HEK293T (cell line): ENCODE measurements around the gene TNPO3.

Source experiments
- ARNT ChIP-seq: fragments of 450-650 bp; IDR thresholded peaks from 2 replicates; pipeline ENCODE4 v1.6.1; 2017; ENCODE audit warnings: mild to moderate bottlenecking
- BHLHE40 ChIP-seq: fragments of 450-650 bp; IDR thresholded peaks from 2 replicates; pipeline ENCODE4 v1.6.1; 2016; ENCODE audit warnings: mild to moderate bottlenecking, moderate library complexity, borderline replicate concordance
- CTBP1 ChIP-seq: fragments of 450-650 bp; IDR thresholded peaks from 2 replicates; pipeline ENCODE4 v1.6.1; 2016; ENCODE audit warnings: borderline replicate concordance
- ELF4 ChIP-seq: fragments of 450-650 bp; IDR thresholded peaks from 2 replicates; pipeline ENCODE4 v1.6.1; 2017; ENCODE audit warnings: antibody characterized with exemption
- FOXA1 ChIP-seq: fragments of 450-650 bp; IDR thresholded peaks from 2 replicates; pipeline ENCODE4 v1.6.1; 2016; ENCODE audit warnings: mild to moderate bottlenecking
- FOXK2 ChIP-seq: fragments of 450-650 bp; IDR thresholded peaks from 2 replicates; pipeline ENCODE4 v1.6.1; 2016; ENCODE audit warnings: mild to moderate bottlenecking
- FOXM1 ChIP-seq: fragments of 450-650 bp; IDR thresholded peaks from 2 replicates; pipeline ENCODE4 v1.6.1; 2017; ENCODE audit warnings: mild to moderate bottlenecking, borderline replicate concordance
- HDGF ChIP-seq: fragments of 450-650 bp; IDR thresholded peaks from 2 replicates; pipeline ENCODE4 v1.6.1; 2017; ENCODE audit warnings: antibody characterized with exemption, borderline replicate concordance
- L3MBTL2 ChIP-seq: fragments of 450-650 bp; conservative IDR thresholded peaks from 2 replicates; pipeline ENCODE4 v1.6.1; 2016; ENCODE audit warnings: mild to moderate bottlenecking
- PKNOX1 ChIP-seq: fragments of 450-650 bp; IDR thresholded peaks from 2 replicates; pipeline ENCODE4 v1.6.1; 2016
- SP1 ChIP-seq: fragments of 450-650 bp; IDR thresholded peaks from 2 replicates; pipeline ENCODE4 v1.6.1; 2017
- SUZ12 ChIP-seq: fragments of 450-650 bp; IDR thresholded peaks from 2 replicates; pipeline ENCODE4 v1.6.1; 2016; ENCODE audit warnings: mild to moderate bottlenecking
- TARDBP ChIP-seq: fragments of 450-650 bp; IDR thresholded peaks from 2 replicates; pipeline ENCODE4 v1.6.1; 2016
- ZNF384 ChIP-seq: fragments of 450-650 bp; IDR thresholded peaks from 2 replicates; pipeline ENCODE4 v1.6.1; 2016

- TF ChIP-seq TARDBP (no peak), L3MBTL2 (no peak), ARNT (no peak), BHLHE40 (no peak), FOXK2 (no peak), PKNOX1 (no peak), CTBP1 (no peak), FOXM1 (no peak), FOXA1 (no peak), HDGF (no peak), ELF4 (no peak), ZNF384 (no peak), SP1 (no peak), SUZ12 (no peak)
Observed at GRCh38 chr7:128948312-128948973, 106.5 kb downstream of the TNPO3 start.
